ENCODE data around the gene KCNJ12. TPM values are rescaled to one million over a fixed set of nuclear protein-coding genes. Genes with fewer than 3 reads are reported as not detected.
"Not testable (repeated sequence)": the region's sequence is repeated elsewhere in the genome, so short reads cannot be mapped to it uniquely, and the experiment has no call there.

Gene KCNJ12
- total and polyA plus RNA-seq, 2 of the 4 experiments (the other 2 are of a cell fraction), result under 0.01 to 0.10 TPM

DNA sequence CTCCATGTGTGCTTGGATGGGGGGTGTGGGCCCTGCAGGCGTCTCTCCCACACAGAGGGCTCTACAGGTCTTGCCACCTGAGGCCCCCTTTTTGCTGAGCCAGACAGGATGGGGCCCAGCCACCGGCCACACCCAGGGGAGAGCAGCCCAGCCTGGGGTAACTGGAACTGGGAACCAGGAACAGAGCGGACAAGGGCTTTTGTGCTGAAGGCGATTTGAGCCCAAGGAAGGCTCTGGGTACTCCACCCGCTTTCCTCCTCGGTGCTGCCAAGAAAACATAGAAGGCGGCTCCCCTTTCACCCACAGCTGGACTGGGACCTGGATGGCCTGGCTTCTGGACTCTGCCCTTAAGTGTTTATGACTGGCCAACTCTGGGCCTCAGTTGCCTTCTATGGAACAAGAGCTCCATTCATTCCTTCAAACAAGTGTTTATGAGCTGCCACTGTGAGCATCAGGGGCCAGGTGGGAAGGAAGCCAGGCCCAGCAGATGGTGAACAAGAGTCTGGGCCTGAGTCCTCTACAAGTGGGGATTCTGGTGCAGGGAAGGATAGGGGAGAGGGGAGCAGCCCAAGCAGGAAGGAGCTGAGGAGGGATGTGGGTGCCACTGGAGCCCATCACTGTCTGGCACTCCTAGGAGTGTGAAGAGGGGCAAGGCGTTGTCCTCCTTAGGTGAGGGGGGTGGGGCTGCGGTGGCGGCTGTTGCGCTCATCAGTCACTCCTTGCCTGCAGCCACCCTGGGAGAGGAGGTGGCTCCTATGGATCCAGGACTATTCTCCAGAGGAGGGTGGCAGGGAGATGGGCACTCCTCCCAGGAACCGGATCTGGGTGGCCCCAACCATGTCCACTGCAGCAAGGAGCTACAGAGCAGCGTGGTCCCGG, 46.4 kb downstream of the KCNJ12 start:
- intact Hi-C loops (cut with micrococcal nuclease); H2AFZ ChIP-seq (replicated peaks; ENCODE audit: low read length, poor library complexity); H3K4me3 ChIP-seq (ENCODE audit: insufficient read depth, low read depth, low read length); H3K9me3 ChIP-seq (ENCODE audit: control insufficient read depth, insufficient read depth, low read length); H2BK5ac ChIP-seq (ENCODE audit: low read depth, low read length, poor library complexity, severe bottlenecking); H3K14ac ChIP-seq (replicated peaks; ENCODE audit: low read depth, low read length); H3K18ac ChIP-seq (ENCODE audit: low read depth, low read length); H2BK15ac ChIP-seq (ENCODE audit: low read depth, low read length); H3K4me1 ChIP-seq (ENCODE audit: control insufficient read depth, insufficient read depth, low read length); H3K9ac ChIP-seq (ENCODE audit: low read depth, low read length); POLR2A ChIA-PET (ENCODE audit: unreplicated experiment); H3K27ac ChIP-seq (ENCODE audit: insufficient read depth, low read length); H3K36me3 ChIP-seq (ENCODE audit: control insufficient read depth, insufficient read depth, low read length); CTCF ChIA-PET; H3K4me2 ChIP-seq (ENCODE audit: low read depth, low read length); ATAC-seq (ENCODE audit: low read depth); H3K27me3 ChIP-seq (ENCODE audit: control insufficient read depth, insufficient read depth, low read length); BruUV-seq (replicated peaks); H3K9me1 ChIP-seq (ENCODE audit: insufficient read depth, low read length); H3K23ac ChIP-seq (ENCODE audit: low read depth, low read length); H3K4ac ChIP-seq (ENCODE audit: low read depth, low read length); H3K79me1 ChIP-seq (ENCODE audit: low read depth in 1 of 2, low read length in 2 of 2); DNase-seq; H2AK5ac ChIP-seq (ENCODE audit: low read depth, low read length); H2BK20ac ChIP-seq (ENCODE audit: low read depth, low read length); H4K5ac ChIP-seq (ENCODE audit: low read depth, low read length); H4K8ac ChIP-seq (ENCODE audit: low read depth in 2 of 2, low read length in 2 of 2); dilution Hi-C loops (cut with HindIII; ENCODE audit: low sequenced_read_pairs, unreplicated experiment); H2AK9ac ChIP-seq (replicated peaks; ENCODE audit: low read depth, low read length, poor library complexity); H3K56ac ChIP-seq (ENCODE audit: extremely low read depth, insufficient read depth, low read length); H2BK120ac ChIP-seq (ENCODE audit: low read depth, low read length); H4K20me1 ChIP-seq (ENCODE audit: insufficient read depth, low read length); H4K91ac ChIP-seq (ENCODE audit: insufficient read depth, low read depth, low read length): not testable (repeated sequence)
- in situ Hi-C loops (cut with MboI; ENCODE audit: low sequenced_read_pairs), result loop anchor here (10.0 kb wide), 1 partner anchor 282 kb away; no protein-coding TSS in a partner anchor
- no CpG with 5 or more reads among the region's 14 CpGs for WGBS, 2 experiments (ENCODE audit: extremely low coverage in 2 of 2, insufficient read length in 1 of 2)

GRCh38 chr17:21423190-21423493, 47.0 kb downstream of the KCNJ12 start:
- H2BK5ac ChIP-seq (ENCODE audit: low read depth, low read length, poor library complexity, severe bottlenecking); BruUV-seq (replicated peaks); H3K23ac ChIP-seq (ENCODE audit: low read depth, low read length); H3K27me3 ChIP-seq (ENCODE audit: control insufficient read depth, insufficient read depth, low read length); H2BK15ac ChIP-seq (ENCODE audit: low read depth, low read length); H3K14ac ChIP-seq (replicated peaks; ENCODE audit: low read depth, low read length); H3K79me1 ChIP-seq (ENCODE audit: low read depth in 1 of 2, low read length in 2 of 2); H3K56ac ChIP-seq (ENCODE audit: extremely low read depth, insufficient read depth, low read length); H2BK20ac ChIP-seq (ENCODE audit: low read depth, low read length); H3K18ac ChIP-seq (ENCODE audit: low read depth, low read length); H3K27ac ChIP-seq (ENCODE audit: insufficient read depth, low read length); POLR2A ChIA-PET (ENCODE audit: unreplicated experiment); DNase-seq; H3K4ac ChIP-seq (ENCODE audit: low read depth, low read length); H3K4me3 ChIP-seq (ENCODE audit: insufficient read depth, low read depth, low read length); H2AK9ac ChIP-seq (replicated peaks; ENCODE audit: low read depth, low read length, poor library complexity); H3K4me1 ChIP-seq (ENCODE audit: control insufficient read depth, insufficient read depth, low read length); H3K9me3 ChIP-seq (ENCODE audit: control insufficient read depth, insufficient read depth, low read length); H2BK120ac ChIP-seq (ENCODE audit: low read depth, low read length); H3K36me3 ChIP-seq (ENCODE audit: control insufficient read depth, insufficient read depth, low read length); H4K91ac ChIP-seq (ENCODE audit: insufficient read depth, low read depth, low read length); CTCF ChIA-PET; H4K20me1 ChIP-seq (ENCODE audit: insufficient read depth, low read length); H3K9ac ChIP-seq (ENCODE audit: low read depth, low read length); H2AK5ac ChIP-seq (ENCODE audit: low read depth, low read length); H3K4me2 ChIP-seq (ENCODE audit: low read depth, low read length); dilution Hi-C loops (cut with HindIII; ENCODE audit: low sequenced_read_pairs, unreplicated experiment); H3K9me1 ChIP-seq (ENCODE audit: insufficient read depth, low read length); intact Hi-C loops (cut with micrococcal nuclease): not testable (repeated sequence)
- ATAC-seq (ENCODE audit: low read depth), result 0 out of 2 replicates have a peak, but pooled peaks have one; percentile 8
- Histone ChIP-seq H2AFZ (replicated peaks; ENCODE audit: low read length, poor library complexity) (peak overlapping the region; percentile 14), H4K5ac (ENCODE audit: low read depth, low read length) (peak overlapping the region; percentile 58; the same call in 1 of the 2 replicates), H4K8ac (ENCODE audit: low read depth in 2 of 2, low read length in 2 of 2) (peak overlapping the region in 1 of 2 experiments; percentile 31; a peak in 1 of 4 replicates)
- 53% methylated on average over 5 of the region's 9 CpGs; no CpG with 5 or more reads in 1 of the 2 experiments for WGBS, 2 experiments (ENCODE audit: extremely low coverage in 2 of 2, insufficient read length in 1 of 2)
- in situ Hi-C loops (cut with MboI; ENCODE audit: low sequenced_read_pairs), result loop anchor here (10.0 kb wide), 1 partner anchor 282 kb away; no protein-coding TSS in a partner anchor
